HFF-Myc (cell line): ENCODE measurements around the gene KIAA1614.

ENCODE experiments used
- DNase-seq: peaks from one replicate; pipeline ENCODE4 v3.0.0-alpha.2; 2011; ENCODE audit warnings: low read depth; ENCODE audit errors: extremely low read depth
- H3K4me3 ChIP-seq: replicated peaks from 2 replicates; pipeline ENCODE4 v1.5.1; 2011; ENCODE audit warnings: low read depth, mild to moderate bottlenecking, control low read depth, low read length
- TF ChIP-seq, protein P1 (sequence below): IDR thresholded peaks from 2 replicates; pipeline ENCODE4 v1.5.1; 2012; ENCODE audit warnings: mild to moderate bottlenecking, low read depth, low read length, control low read depth; ENCODE audit errors: missing control alignments

Gene KIAA1614

GRCh38 chr1:180907313-180908055 lies 5.2 kb upstream of the KIAA1614 start:
- no peak overlapping the region for H3K4me3 ChIP-seq
- TF ChIP-seq, protein P1, sequence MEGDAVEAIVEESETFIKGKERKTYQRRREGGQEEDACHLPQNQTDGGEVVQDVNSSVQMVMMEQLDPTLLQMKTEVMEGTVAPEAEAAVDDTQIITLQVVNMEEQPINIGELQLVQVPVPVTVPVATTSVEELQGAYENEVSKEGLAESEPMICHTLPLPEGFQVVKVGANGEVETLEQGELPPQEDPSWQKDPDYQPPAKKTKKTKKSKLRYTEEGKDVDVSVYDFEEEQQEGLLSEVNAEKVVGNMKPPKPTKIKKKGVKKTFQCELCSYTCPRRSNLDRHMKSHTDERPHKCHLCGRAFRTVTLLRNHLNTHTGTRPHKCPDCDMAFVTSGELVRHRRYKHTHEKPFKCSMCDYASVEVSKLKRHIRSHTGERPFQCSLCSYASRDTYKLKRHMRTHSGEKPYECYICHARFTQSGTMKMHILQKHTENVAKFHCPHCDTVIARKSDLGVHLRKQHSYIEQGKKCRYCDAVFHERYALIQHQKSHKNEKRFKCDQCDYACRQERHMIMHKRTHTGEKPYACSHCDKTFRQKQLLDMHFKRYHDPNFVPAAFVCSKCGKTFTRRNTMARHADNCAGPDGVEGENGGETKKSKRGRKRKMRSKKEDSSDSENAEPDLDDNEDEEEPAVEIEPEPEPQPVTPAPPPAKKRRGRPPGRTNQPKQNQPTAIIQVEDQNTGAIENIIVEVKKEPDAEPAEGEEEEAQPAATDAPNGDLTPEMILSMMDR: no peak
- DNase-seq: no peak

DNA sequence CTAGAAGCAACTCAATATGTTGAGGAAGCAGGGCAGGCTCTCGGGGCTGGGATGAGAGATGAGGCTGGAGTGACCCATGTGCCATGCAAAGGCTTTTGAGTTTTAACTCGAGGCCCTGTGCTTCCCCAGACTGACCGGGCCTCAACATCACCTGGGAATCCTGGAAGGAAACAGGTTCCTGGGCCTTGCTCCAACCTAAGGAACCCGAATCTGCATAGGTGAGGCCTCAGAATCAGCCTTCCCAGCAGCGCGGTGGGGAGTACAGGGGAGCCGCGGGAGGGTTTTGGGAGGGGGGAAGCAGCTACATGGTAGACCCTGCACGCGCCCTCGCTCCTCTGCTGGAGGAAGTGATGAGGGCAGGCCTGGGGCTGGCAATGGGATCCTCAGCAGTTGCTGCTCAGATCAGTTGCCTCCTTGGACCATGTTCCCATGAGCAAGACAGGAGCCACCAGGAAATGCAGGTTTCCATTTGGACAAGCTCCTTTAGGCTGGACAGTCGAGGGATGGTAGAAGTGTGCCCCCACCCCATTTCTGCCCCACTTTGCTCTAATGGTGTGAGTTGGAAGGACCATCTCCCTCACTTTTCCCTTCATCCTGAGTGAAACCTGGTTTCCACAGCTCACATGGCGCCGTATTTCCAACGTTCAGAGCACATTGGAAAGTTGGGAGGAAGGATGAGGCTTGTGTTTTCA lies 4.5 kb upstream of the KIAA1614 start:
- TF ChIP-seq, protein P1: no peak
- no peak overlapping the region for H3K4me3 ChIP-seq
- DNase-seq: no peak

DNA sequence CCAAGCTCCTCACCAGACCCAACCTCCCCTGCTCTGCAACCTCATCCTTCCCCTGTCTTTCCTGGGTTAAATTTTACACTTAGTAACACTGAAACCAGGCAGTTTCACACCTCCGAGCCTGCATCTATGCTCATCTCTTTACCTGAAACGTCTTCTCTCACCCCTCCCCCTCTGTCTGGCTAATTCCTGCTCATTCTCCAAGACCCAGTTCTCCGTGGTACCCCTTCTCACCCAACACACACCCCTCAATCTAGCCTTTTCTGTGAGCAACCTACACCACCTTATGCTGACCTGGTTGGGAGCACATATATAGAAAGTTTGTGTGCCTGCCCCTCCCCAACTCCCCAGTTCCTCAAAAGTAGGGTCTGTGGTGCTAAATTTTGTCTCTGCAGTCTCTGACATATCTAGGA lies 3.7 kb upstream of the KIAA1614 start:
- no peak for DNase-seq
- no peak overlapping the region for H3K4me3 ChIP-seq
- TF ChIP-seq, protein P1: no peak

DNA sequence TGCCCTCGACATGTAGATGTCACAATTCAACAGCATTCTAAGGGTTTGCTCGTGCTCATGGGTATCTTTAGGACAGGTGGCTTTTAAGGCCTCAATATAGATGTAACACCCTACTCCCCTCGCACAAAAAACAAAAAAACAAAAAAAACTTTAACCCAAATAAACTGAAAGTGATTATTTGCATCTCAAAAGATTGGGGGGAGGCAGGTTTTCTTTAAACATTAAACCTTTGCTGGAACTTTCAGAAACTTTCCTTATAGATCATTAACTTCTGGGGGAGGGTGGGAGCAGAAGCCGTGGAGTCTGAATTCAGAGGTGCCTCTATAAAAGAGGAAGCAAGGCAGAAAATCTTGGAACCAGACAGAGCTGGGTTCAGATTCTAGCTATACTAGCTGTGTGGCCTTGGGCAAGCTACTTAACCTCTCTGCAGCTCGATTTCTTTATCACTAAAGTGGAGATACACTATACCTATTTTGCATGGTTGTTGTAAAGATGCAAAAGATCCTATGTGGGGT lies 3.2 kb upstream of the KIAA1614 start:
- no peak overlapping the region for H3K4me3 ChIP-seq
- no peak for DNase-seq
- TF ChIP-seq, protein P1: no peak

DNA sequence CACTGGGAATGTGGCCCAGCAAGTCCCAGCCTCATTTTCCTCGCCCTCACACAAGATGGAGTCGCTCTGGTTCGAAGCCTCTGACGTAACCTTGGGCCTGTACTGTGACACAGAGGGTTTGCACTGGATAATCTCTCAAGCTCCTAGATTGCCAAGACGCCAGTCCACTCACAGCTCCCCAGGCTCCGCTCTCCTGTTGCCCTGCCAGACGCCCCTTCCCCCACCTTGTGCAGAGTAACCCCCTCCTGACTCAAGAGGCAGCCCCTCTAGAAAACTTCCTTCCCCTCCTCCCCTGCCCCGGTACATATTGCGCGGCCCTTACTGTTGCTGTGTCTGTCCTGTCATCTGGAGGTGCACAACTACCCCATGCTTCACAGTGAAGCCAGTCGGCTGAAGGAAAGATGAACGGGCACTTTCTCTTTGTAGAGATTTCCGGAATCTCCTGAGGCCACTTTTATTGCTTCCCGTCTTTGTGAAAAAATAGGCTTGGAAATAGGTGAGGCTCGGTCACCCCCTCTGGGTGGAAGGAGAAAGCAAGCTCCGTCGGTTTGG lies 981 bp upstream of the KIAA1614 start:
- TF ChIP-seq, protein P1: no peak
- peak overlapping the region; percentile 40 for H3K4me3 ChIP-seq

GRCh38 chr1:180912211-180912800 lies 391 bp upstream of the KIAA1614 start:
- TF ChIP-seq, protein P1: no peak
- no peak for DNase-seq
- peak overlapping the region; percentile 40 for H3K4me3 ChIP-seq

More for the DNA sequence above, 981 bp upstream of the KIAA1614 start:
- no peak for DNase-seq
